Left lung (tissue), 10 donors: Measurements from ENCODE around the gene CRYBG2. TPM values are rescaled to one million over a fixed set of nuclear protein-coding genes. Genes with fewer than 3 reads are reported as not detected.

Experiments used
- ATAC-seq: fragments of 200-7000 bp; cut with Tn5 transposase; one replicate; pipeline ENCODE4 v1.9.1; 2020; ENCODE audit warnings: moderate library complexity
- DNase-seq, 4 donors: peaks; one replicate each; pipeline ENCODE4 v3.0.0-alpha.2; 2013 to 2020
- H3K27ac ChIP-seq, 2 donors: fragments of 200-600 bp; sonication (generic) in 1 of 2; one replicate each; pipeline versions ENCODE4 v1.5.0 to v1.8.0; 2020 to 2021
- H3K27me3 ChIP-seq, 2 donors: fragments of 200-600 bp; sonication (generic) in 1 of 2; one replicate each; pipeline versions ENCODE4 v1.5.0 to v1.8.0; 2020 to 2021
- H3K36me3 ChIP-seq, 2 donors: fragments of 200-600 bp; sonication (generic) in 1 of 2; one replicate each; pipeline versions ENCODE4 v1.5.0 to v1.8.0; 2020 to 2021
- H3K4me1 ChIP-seq, 2 donors: fragments of 200-600 bp; one replicate each; pipeline ENCODE4 v1.8.0; 2021
- H3K4me3 ChIP-seq, 2 donors: fragments of 200-600 bp; sonication (generic) in 1 of 2; one replicate each; pipeline versions ENCODE4 v1.5.0 to v1.8.0; 2020 to 2021; ENCODE audit warnings: mild to moderate bottlenecking in 1 of 2
- H3K9me3 ChIP-seq, 2 donors: fragments of 200-600 bp; sonication (generic) in 1 of 2; one replicate each; pipeline versions ENCODE4 v1.5.0 to v1.8.0; 2020 to 2021
- CTCF ChIP-seq, 2 donors: fragments of 200-600 bp; sonication (generic) in 1 of 2; IDR thresholded peaks; one replicate each; pipeline versions ENCODE4 v1.5.0 to v1.8.0; 2021; ENCODE audit warnings: antibody characterized with exemption in 2 of 2
- intact Hi-C, 2 donors: fragments of 100-400 bp; cut with DNase I; formaldehyde crosslinking; loops; one replicate each; pipeline versions ENCODE4 v1.11.2 to v1.14.2; 2022
- polyA plus RNA-seq, 6 donors: library from polyadenylated mRNA; unstranded; fragments of 120-200 nt; gene quantifications; one replicate each; pipeline ENCODE4 v1.2.1, GENCODE V29; 2013; ENCODE audit not compliant: insufficient read length in 6 of 6
- total RNA-seq, 2 donors: library from RNA; stranded (reverse); fragmentation: NEBNext Ultra II Directional; extraction: Animal tissue kit (Norgen Biotek cat#: 25700); gene quantifications; one replicate each; pipeline ENCODE4 v1.2.1, GENCODE V29; 2021
- donor health status: DM: no; HTN: yes; CAD: no.
- donor health status: DM: no; HTN: no; CAD: no.

CRYBG2 gene
- total and polyA plus RNA-seq, 8 donors, result 0.94 to 7.6 (median 1.7) TPM

GRCh38 chr1:26322042-26322331 lies 31.9 kb downstream of the CRYBG2 start:
- TF ChIP-seq CTCF (IDR thresholded peaks at IDR 0.05), result no peak
- intact Hi-C loops, result loop anchor here in 1 of 2 donors (5.0 kb wide), 1 partner anchor 40 kb away; the partner anchor contains the start of gene SH3BGRL3
- ATAC-seq (no peak), DNase-seq (no peak)
- Histone ChIP-seq H3K9me3 (no peaks in the 10 kb centered on the region), H3K27me3 (peaks cover 0 to 5% of the 10 kb centered on the region in 2 donors), H3K4me1 (peaks cover 0 to 50% of the 10 kb centered on the region in 2 donors), H3K36me3 (peaks cover 0 to 7% of the 10 kb centered on the region in 2 donors), H3K27ac (no peak overlapping the region), H3K4me3 (no peak overlapping the region)

GRCh38 chr1:26321315-26322041 lies 32.5 kb downstream of the CRYBG2 start:
- no peak overlapping the region for H3K27ac ChIP-seq
- DNase-seq (peak; percentile 76 to 95 (median 88)), ATAC-seq (peak; percentile 96)
- intact Hi-C loops, result loop anchor here in 1 of 2 donors (5.0 kb wide), 1 partner anchor 39 kb away; the partner anchor contains the start of gene SH3BGRL3
- peaks cover 0 to 5% of the 10 kb centered on the region in 2 donors for H3K27me3 ChIP-seq
- no peaks in the 10 kb centered on the region for H3K9me3 ChIP-seq
- H3K4me3 ChIP-seq, result no peak overlapping the region
- H3K36me3 ChIP-seq, result peaks cover 0 to 7% of the 10 kb centered on the region in 2 donors
- peak; percentile 86 to 95 for TF ChIP-seq CTCF (IDR thresholded peaks at IDR 0.05)
- H3K4me1 ChIP-seq, result peaks cover 0 to 56% of the 10 kb centered on the region in 2 donors

- Histone ChIP-seq H3K4me3 (no peak overlapping the region), H3K27ac (no peak overlapping the region), H3K27me3 (peaks cover 0 to 5% of the 10 kb centered on the region in 2 donors), H3K36me3 (peaks cover 0 to 7% of the 10 kb centered on the region in 2 donors), H3K4me1 (peaks cover 0 to 61% of the 10 kb centered on the region in 2 donors), H3K9me3 (no peaks in the 10 kb centered on the region)
- intact Hi-C loops, result loop anchor here in 1 of 2 donors (5.0 kb wide), 1 partner anchor 39 kb away; the partner anchor contains the start of gene SH3BGRL3
- no peak for TF ChIP-seq CTCF (IDR thresholded peaks at IDR 0.05)
- DNase-seq, result no peak
- no peak for ATAC-seq
Observed at GRCh38 chr1:26320896-26321295, 33.0 kb downstream of the CRYBG2 start.

GRCh38 chr1:26318338-26319064 lies 35.4 kb downstream of the CRYBG2 start:
- H3K27me3 ChIP-seq, result peaks cover 0 to 5% of the 10 kb centered on the region in 2 donors
- peak overlapping the region in 1 of 2 donors; percentile 41 for H3K4me3 ChIP-seq
- peaks cover 0 to 83% of the 10 kb centered on the region in 2 donors for H3K4me1 ChIP-seq
- TF ChIP-seq CTCF (IDR thresholded peaks at IDR 0.05), result no peak
- peak overlapping the region; percentile 47 to 62 for H3K27ac ChIP-seq
- ATAC-seq, result peak; percentile 43
- peaks cover 0 to under 1% of the 10 kb centered on the region in 2 donors for H3K36me3 ChIP-seq
- no peaks in the 10 kb centered on the region for H3K9me3 ChIP-seq
- peak in 1 of 4 donors; percentile 77 for DNase-seq
- intact Hi-C loops, result no loop called here
